Stomach (tissue), 4 donors: ENCODE results near the gene RTN4.
A peak's percentile ranks its signal among the peaks of the same experiment; 100 is the strongest.

ENCODE experiments used
- EP300 ChIP-seq: sonication (generic); formaldehyde crosslinking; IDR thresholded peaks from one replicate; pipeline ENCODE4 v1.6.1; 2017; ENCODE audit warnings: antibody characterized with exemption
- POLR2A ChIP-seq, 4 donors: fragments of 450-650 bp; IDR thresholded peaks; one replicate each; pipeline ENCODE4 v1.6.1; 2016; ENCODE audit warnings: antibody characterized with exemption in 4 of 4, control low read depth in 2 of 4, mild to moderate bottlenecking in 1 of 4, moderate library complexity in 1 of 4
- POLR2AphosphoS5 ChIP-seq, 3 donors: sonication (generic); formaldehyde crosslinking; IDR thresholded peaks; one replicate each; pipeline ENCODE4 v1.6.1; 2016; ENCODE audit warnings: antibody characterized with exemption in 3 of 3
- TF ChIP-seq, protein P1 (sequence below), 7 experiments: fragments of 450-650 bp in 4 of 7; fragments of 200-600 bp in 3 of 7; sonication (generic) in 3 of 7; IDR thresholded peaks; one replicate each; pipeline ENCODE4 v1.5.1; 2016 to 2019; ENCODE audit warnings: antibody characterized with exemption in 7 of 7, control low read depth in 2 of 7, mild to moderate bottlenecking in 1 of 7

- TF ChIP-seq, protein P1, sequence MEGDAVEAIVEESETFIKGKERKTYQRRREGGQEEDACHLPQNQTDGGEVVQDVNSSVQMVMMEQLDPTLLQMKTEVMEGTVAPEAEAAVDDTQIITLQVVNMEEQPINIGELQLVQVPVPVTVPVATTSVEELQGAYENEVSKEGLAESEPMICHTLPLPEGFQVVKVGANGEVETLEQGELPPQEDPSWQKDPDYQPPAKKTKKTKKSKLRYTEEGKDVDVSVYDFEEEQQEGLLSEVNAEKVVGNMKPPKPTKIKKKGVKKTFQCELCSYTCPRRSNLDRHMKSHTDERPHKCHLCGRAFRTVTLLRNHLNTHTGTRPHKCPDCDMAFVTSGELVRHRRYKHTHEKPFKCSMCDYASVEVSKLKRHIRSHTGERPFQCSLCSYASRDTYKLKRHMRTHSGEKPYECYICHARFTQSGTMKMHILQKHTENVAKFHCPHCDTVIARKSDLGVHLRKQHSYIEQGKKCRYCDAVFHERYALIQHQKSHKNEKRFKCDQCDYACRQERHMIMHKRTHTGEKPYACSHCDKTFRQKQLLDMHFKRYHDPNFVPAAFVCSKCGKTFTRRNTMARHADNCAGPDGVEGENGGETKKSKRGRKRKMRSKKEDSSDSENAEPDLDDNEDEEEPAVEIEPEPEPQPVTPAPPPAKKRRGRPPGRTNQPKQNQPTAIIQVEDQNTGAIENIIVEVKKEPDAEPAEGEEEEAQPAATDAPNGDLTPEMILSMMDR (IDR thresholded peaks at IDR 0.05) = no peak
- TF ChIP-seq POLR2A (IDR thresholded peaks at IDR 0.05) (no peak), POLR2AphosphoS5 (IDR thresholded peaks at IDR 0.05) (peak in 1 of 3 donors; percentile 12), EP300 (no peak)
These were observed 24.0 kb downstream of the RTN4 start for GRCh38 chr2:55026202-55026601.
